DND-41 (cell line): Measurements from ENCODE around the gene FNDC3B.

ENCODE experiments used
- CTCF ChIP-seq: IDR thresholded peaks from 2 replicates; pipeline ENCODE4 v1.5.1; 2012; ENCODE audit warnings: borderline replicate concordance, low read length, moderate library complexity, mild to moderate bottlenecking; ENCODE audit not compliant: poor library complexity, severe bottlenecking; ENCODE audit errors: extremely low read depth
- EZH2 ChIP-seq: IDR thresholded peaks from 3 replicates; pipeline ENCODE4 v1.6.1; 2012; ENCODE audit warnings: borderline replicate concordance, low read depth, mild to moderate bottlenecking, moderate library complexity, low read length, inconsistent platforms; ENCODE audit not compliant: severe bottlenecking

- TF ChIP-seq CTCF = no peak
- TF ChIP-seq EZH2 = no peak
These were observed 15.5 kb upstream of the FNDC3B start for GRCh38 chr3:172023915-172024314.
